Tibial nerve (tissue), 4 donors: Measurements from ENCODE around the gene PGBD5. TPM values are rescaled to one million over a fixed set of nuclear protein-coding genes. Genes with fewer than 3 reads are reported as not detected.

ENCODE experiments used
- DNase-seq, 2 donors: peaks; one replicate each; pipeline ENCODE4 v3.0.0-alpha.2; 2019; ENCODE audit warnings: low spot score in 2 of 2
- H3K27ac ChIP-seq, 4 donors: fragments of 200-600 bp; sonication (generic) in 3 of 4; one replicate each; pipeline ENCODE4 v1.5.1; 2017 to 2019; ENCODE audit warnings: mild to moderate bottlenecking in 1 of 4
- H3K27me3 ChIP-seq, 2 donors: fragments of 200-600 bp; sonication (generic) in 1 of 2; one replicate each; pipeline versions ENCODE4 v1.5.1 to v1.6.0; 2017 to 2019
- H3K36me3 ChIP-seq, 3 donors: fragments of 200-600 bp; sonication (generic); one replicate each; pipeline ENCODE4 v1.5.1; 2018 to 2019
- H3K4me1 ChIP-seq, 4 donors: fragments of 200-600 bp; sonication (generic) in 3 of 4; one replicate each; pipeline ENCODE4 v1.5.1; 2017 to 2019
- H3K4me3 ChIP-seq, 4 donors: fragments of 200-600 bp; sonication (generic) in 3 of 4; one replicate each; pipeline ENCODE4 v1.5.1; 2017 to 2019; ENCODE audit warnings: mild to moderate bottlenecking in 1 of 4, moderate library complexity in 1 of 4
- H3K9me3 ChIP-seq, 4 donors: fragments of 200-600 bp; sonication (generic) in 3 of 4; one replicate each; pipeline ENCODE4 v1.5.1; 2017 to 2019
- EP300 ChIP-seq, 2 donors: sonication (generic); formaldehyde crosslinking; IDR thresholded peaks; one replicate each; pipeline ENCODE4 v1.6.1; 2017; ENCODE audit warnings: antibody characterized with exemption in 2 of 2, mild to moderate bottlenecking in 1 of 2
- POLR2A ChIP-seq, 2 donors: fragments of 450-650 bp; IDR thresholded peaks; one replicate each; pipeline ENCODE4 v1.6.1; 2017; ENCODE audit warnings: antibody characterized with exemption in 2 of 2, mild to moderate bottlenecking in 2 of 2, moderate library complexity in 2 of 2
- WGBS, 2 donors: methylation state at CpG; one replicate each; pipeline ENCODE4 v1.1.5; 2018; 5-methylcytosine and 5-hydroxymethylcytosine counted together
- total RNA-seq, 4 donors: library from RNA; depleted of rRNA; stranded (reverse); fragments of >200 nt; gene quantifications; one replicate each; pipeline ENCODE4 v1.1.0, GENCODE V29; 2016
- TF ChIP-seq, protein P1 (sequence below), 5 experiments: fragments of 200-600 bp in 3 of 5; fragments of 450-650 bp in 2 of 5; sonication (generic) in 3 of 5; IDR thresholded peaks; one replicate each; pipeline ENCODE4 v1.5.1; 2016 to 2019; ENCODE audit warnings: antibody characterized with exemption in 5 of 5, mild to moderate bottlenecking in 3 of 5, moderate library complexity in 2 of 5

Gene PGBD5
- total RNA-seq, 4 donors from 2014 or later = 1.4 to 5.1 (median 2.2) TPM

DNA sequence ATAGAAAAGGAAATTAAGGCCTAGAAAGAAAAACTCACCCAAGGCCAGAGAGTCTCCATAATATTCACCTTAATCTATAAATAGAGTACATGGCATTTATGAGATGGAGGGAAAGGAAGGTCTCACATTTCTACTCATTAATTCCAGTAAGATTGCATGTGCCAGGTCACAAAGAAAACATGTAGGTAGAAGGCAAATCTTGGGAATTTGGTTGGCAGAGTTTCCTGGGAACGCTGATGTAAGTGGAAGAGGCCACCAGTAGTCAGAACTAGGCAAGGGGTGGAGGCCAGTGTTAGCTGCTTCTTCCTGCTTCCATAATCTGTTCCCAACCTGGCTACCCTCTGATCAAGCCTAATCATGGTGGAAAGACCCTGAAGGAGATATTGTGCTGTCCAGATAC is 29.2 kb upstream of the PGBD5 start:
- no peaks in the 10 kb centered on the region for H3K9me3 ChIP-seq
- no peak overlapping the region for H3K4me3 ChIP-seq
- H3K4me1 ChIP-seq = no peaks in the 10 kb centered on the region
- TF ChIP-seq, protein P1, sequence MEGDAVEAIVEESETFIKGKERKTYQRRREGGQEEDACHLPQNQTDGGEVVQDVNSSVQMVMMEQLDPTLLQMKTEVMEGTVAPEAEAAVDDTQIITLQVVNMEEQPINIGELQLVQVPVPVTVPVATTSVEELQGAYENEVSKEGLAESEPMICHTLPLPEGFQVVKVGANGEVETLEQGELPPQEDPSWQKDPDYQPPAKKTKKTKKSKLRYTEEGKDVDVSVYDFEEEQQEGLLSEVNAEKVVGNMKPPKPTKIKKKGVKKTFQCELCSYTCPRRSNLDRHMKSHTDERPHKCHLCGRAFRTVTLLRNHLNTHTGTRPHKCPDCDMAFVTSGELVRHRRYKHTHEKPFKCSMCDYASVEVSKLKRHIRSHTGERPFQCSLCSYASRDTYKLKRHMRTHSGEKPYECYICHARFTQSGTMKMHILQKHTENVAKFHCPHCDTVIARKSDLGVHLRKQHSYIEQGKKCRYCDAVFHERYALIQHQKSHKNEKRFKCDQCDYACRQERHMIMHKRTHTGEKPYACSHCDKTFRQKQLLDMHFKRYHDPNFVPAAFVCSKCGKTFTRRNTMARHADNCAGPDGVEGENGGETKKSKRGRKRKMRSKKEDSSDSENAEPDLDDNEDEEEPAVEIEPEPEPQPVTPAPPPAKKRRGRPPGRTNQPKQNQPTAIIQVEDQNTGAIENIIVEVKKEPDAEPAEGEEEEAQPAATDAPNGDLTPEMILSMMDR (IDR thresholded peaks at IDR 0.05) = no peak
- TF ChIP-seq POLR2A (IDR thresholded peaks at IDR 0.05) = no peak
- TF ChIP-seq EP300 (IDR thresholded peaks at IDR 0.05) = no peak
- DNase-seq = no peak
- 92 to 95% methylated on average over 1 of the region's 1 CpG for WGBS, 2 donors
- H3K27ac ChIP-seq = no peak overlapping the region
- H3K36me3 ChIP-seq = no peaks in the 10 kb centered on the region
- no peaks in the 10 kb centered on the region for H3K27me3 ChIP-seq

DNA sequence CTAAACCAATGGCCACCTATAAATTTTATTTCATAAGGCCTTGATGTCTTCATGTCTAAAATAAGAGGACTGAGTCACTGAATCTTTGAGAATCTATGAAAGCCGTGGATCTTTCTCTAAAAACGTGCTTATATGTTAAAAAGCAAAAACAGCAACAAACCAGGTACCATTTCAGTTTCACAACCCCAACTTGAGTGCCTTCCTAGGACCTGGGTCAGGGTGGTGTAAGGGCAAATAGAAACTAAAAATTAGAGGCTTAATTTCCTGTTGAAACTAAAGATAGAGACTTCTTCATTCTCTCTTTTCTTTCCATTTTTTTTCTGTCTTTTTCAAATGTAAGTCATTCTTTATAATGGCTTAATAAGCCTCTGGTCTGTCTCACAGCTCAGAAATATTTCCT is 27.2 kb upstream of the PGBD5 start:
- H3K9me3 ChIP-seq = no peaks in the 10 kb centered on the region
- DNase-seq = no peak
- H3K36me3 ChIP-seq = no peaks in the 10 kb centered on the region
- 59 to 83% methylated on average over 2 of the region's 2 CpGs for WGBS, 2 donors
- H3K4me3 ChIP-seq = no peak overlapping the region
- H3K27me3 ChIP-seq = no peaks in the 10 kb centered on the region
- no peaks in the 10 kb centered on the region for H3K4me1 ChIP-seq
- TF ChIP-seq, protein P1 (IDR thresholded peaks at IDR 0.05) = no peak
- TF ChIP-seq EP300 (IDR thresholded peaks at IDR 0.05) = no peak
- no peak for TF ChIP-seq POLR2A (IDR thresholded peaks at IDR 0.05)
- no peak overlapping the region for H3K27ac ChIP-seq

DNA sequence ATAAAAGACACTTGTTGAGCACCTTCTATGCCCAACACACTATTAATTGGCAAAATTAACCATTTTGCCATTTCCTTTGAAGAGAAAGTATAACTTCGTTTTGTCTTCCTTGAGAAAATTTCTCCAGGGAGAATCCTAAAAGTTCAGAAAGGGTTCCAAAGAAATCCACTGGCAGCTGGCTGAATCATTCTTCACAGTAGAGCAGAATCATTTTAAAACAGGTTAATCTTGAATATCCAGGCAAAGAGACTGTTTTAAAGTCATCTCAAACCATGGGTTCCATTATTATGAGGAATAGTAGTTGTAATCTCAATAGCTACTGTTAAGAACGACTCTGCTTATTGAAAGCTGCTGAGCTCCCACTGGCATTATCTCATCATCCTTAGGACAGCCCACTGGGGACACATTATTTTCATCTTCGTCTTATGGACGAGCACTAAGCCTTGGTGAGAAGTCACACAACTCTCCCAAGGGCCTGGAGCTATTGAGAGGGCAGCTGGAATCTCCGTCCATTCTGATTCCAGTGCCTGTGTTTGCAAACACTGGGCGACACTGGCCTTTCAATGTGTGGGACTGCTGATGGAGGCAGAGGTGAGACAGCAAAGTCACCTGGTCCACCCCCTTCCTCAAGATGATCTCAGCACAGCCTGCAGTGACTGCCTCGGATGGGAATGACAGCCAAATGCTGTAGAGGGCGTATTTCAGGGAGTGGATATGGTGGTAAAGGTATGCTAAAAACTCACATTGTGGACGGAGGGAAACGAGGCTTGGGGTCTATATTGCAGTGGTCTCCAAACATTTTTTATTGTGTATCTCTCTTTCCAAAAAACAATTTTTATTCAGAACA is 15.3 kb upstream of the PGBD5 start:
- Histone ChIP-seq H3K27ac (no peak overlapping the region), H3K4me3 (no peak overlapping the region), H3K9me3 (peaks cover 0 to 22% (median 0%) of the 10 kb centered on the region in 4 donors), H3K27me3 (no peaks in the 10 kb centered on the region), H3K4me1 (no peaks in the 10 kb centered on the region), H3K36me3 (no peaks in the 10 kb centered on the region)
- no peak for TF ChIP-seq EP300 (IDR thresholded peaks at IDR 0.05)
- TF ChIP-seq, protein P1 (IDR thresholded peaks at IDR 0.05) = no peak
- TF ChIP-seq POLR2A (IDR thresholded peaks at IDR 0.05) = no peak
- DNase-seq = no peak
- 48 to 54% methylated on average over 10 of the region's 10 CpGs for WGBS, 2 donors

DNA sequence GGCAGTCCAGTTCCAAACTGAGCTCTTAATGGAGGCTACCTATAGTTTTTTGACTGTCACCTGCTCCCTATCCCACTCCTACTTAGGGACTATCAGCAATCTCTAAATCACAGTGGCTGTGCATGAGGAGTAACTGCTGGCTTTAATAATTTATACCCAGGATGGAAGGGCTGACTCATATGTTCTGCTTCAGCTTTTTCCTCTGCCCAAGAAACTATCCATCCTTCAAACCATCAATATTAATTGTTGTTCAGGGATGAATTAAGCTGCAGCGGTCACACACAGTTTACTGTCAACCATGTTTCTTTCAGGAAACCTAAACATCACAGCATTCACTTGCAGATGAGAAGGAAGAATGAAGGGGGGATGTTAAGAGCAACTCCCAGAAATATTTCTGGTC is 9.0 kb upstream of the PGBD5 start:
- 89 to 91% methylated on average over 1 of the region's 1 CpG for WGBS, 2 donors
- no peak for DNase-seq
- no peak for TF ChIP-seq POLR2A (IDR thresholded peaks at IDR 0.05)
- TF ChIP-seq, protein P1 (IDR thresholded peaks at IDR 0.05) = no peak
- TF ChIP-seq EP300 (IDR thresholded peaks at IDR 0.05) = no peak

DNA sequence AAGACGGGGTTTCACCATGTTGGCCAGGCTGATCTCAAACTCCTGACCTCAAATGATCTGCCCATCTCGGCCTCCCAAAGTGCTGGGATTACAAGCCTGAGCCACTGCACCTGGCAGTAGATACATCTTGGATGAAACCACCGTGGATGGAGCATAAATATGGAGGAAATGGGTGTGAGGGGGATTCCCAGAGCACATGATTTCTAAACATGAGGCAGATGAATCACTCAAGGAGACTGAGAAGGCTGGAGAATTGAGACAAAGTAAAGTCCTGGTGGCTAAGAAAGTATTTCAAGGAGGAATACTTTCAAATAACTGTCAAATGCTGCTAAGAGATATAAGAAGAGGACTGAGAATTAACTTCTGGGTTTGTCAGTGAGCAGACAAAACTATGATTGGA is 5.4 kb upstream of the PGBD5 start:
- Histone ChIP-seq H3K9me3 (no peaks in the 10 kb centered on the region), H3K27ac (no peak overlapping the region), H3K27me3 (peaks cover 0 to 21% of the 10 kb centered on the region in 2 donors), H3K4me1 (peaks cover 0 to 4% (median 0%) of the 10 kb centered on the region in 4 donors), H3K4me3 (no peak overlapping the region), H3K36me3 (no peaks in the 10 kb centered on the region)
- DNase-seq = no peak
- WGBS, 2 donors = 68 to 75% methylated on average over 3 of the region's 3 CpGs
- TF ChIP-seq, protein P1 (IDR thresholded peaks at IDR 0.05) = no peak
- TF ChIP-seq EP300 (IDR thresholded peaks at IDR 0.05) (no peak), POLR2A (IDR thresholded peaks at IDR 0.05) (no peak)

More for the DNA sequence above, 9.0 kb upstream of the PGBD5 start:
- H3K4me1 ChIP-seq = no peaks in the 10 kb centered on the region
- peaks cover 0 to 12% (median 0%) of the 10 kb centered on the region in 4 donors for H3K9me3 ChIP-seq
- no peaks in the 10 kb centered on the region for H3K36me3 ChIP-seq
- H3K27ac ChIP-seq = no peak overlapping the region
- H3K27me3 ChIP-seq = no peaks in the 10 kb centered on the region
- H3K4me3 ChIP-seq = no peak overlapping the region
